Measurements from ENCODE around the gene PDE7B.

- TF ChIP-seq CTCF (IDR thresholded peaks at IDR 0.05) (no peak), ATF1 (CRISPR knock-in tag; IDR thresholded peaks at IDR 0.05) (no peak), MAX (CRISPR knock-in tag; IDR thresholded peaks at IDR 0.05) (no peak), CREB1 (CRISPR knock-in tag; IDR thresholded peaks at IDR 0.05) (no peak), NFYB (CRISPR knock-in tag; conservative IDR thresholded peaks at IDR 0.05; ENCODE audit: low read depth) (no peak), HMGXB4 (CRISPR knock-in tag; IDR thresholded peaks at IDR 0.05) (no peak)
These were observed 27.6 kb upstream of the PDE7B start for GRCh38 chr6:135823851-135824250.

Data from WTC11 (cell line).